NCI-H524 (cell line): ENCODE data around the gene TCAP.
A peak's percentile ranks its signal among the peaks of the same experiment; 100 is the strongest.

Experiments
- DNase-seq, 2 experiments: peaks; one replicate each; lab custom pipeline; 2025; lab: John Stamatoyannopoulos, UW

Gene TCAP

GRCh38 chr17:39651923-39652586, 13.1 kb upstream of the TCAP start:
- DNase-seq = no peak

- DNase-seq = no peak
Observed at GRCh38 chr17:39652587-39653315, 12.4 kb upstream of the TCAP start.

- DNase-seq = no peak
Observed at GRCh38 chr17:39653316-39653661, 11.9 kb upstream of the TCAP start.

- peak; percentile 20 to 39 for DNase-seq
Observed at GRCh38 chr17:39653662-39654331, 11.4 kb upstream of the TCAP start.

- no peak for DNase-seq
Observed at GRCh38 chr17:39655105-39655504, 10.0 kb upstream of the TCAP start.

- no peak for DNase-seq
Observed at GRCh38 chr17:39658346-39658745, 6.8 kb upstream of the TCAP start.

GRCh38 chr17:39658760-39659159, 6.4 kb upstream of the TCAP start:
- DNase-seq = no peak

- no peak for DNase-seq
Observed at GRCh38 chr17:39659279-39660010, 5.7 kb upstream of the TCAP start.

GRCh38 chr17:39660011-39660360, 5.2 kb upstream of the TCAP start:
- DNase-seq = no peak

- DNase-seq = peak; percentile 53 to 76
Observed at GRCh38 chr17:39660397-39661385, 4.5 kb upstream of the TCAP start.

- DNase-seq = no peak
Observed at GRCh38 chr17:39661744-39662541, 3.2 kb upstream of the TCAP start.

GRCh38 chr17:39662551-39663339, 2.4 kb upstream of the TCAP start:
- DNase-seq = no peak

GRCh38 chr17:39663340-39663687, 1.8 kb upstream of the TCAP start:
- no peak for DNase-seq

- DNase-seq = no peak
Observed at GRCh38 chr17:39663688-39664580, 1.2 kb upstream of the TCAP start.

- peak; percentile 70 to 83 for DNase-seq
Observed at GRCh38 chr17:39665642-39666224, 584 bp downstream of the TCAP start.

GRCh38 chr17:39666231-39666600, 1.1 kb downstream of the TCAP start:
- no peak for DNase-seq

GRCh38 chr17:39666601-39667261, 1.6 kb downstream of the TCAP start:
- no peak for DNase-seq
